HuH-7 (cell line): ENCODE data around the gene HGFAC.
"Not testable (repeated sequence)": the region's sequence is repeated elsewhere in the genome, so short reads cannot be mapped to it uniquely, and the experiment has no call there.

ENCODE experiments used
- DNase-seq: peaks from one replicate; pipeline ENCODE4 v3.0.0; 2011; ENCODE audit warnings: low spot score

The HGFAC gene

DNA sequence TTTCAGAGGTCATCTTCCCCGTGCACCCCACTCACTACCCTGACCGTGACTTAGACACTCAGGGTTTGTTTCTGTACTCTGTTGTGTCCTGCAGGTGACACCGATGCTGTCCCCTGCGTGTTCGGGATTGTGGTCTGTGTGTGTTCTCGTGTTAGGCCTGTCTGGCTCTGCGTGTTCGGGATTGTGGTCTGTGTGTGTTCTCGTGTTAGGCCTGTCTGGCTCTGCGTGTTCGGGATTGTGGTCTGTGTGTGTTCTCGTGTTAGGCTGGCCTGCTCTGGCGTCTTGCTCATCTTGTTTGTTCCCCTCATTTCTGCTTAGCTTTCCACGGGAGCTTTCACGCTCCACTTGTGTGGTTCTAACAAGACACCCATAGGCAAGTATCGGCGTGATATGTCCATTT lies 30.6 kb upstream of the HGFAC start:
- DNase-seq, result not testable (repeated sequence)

DNA sequence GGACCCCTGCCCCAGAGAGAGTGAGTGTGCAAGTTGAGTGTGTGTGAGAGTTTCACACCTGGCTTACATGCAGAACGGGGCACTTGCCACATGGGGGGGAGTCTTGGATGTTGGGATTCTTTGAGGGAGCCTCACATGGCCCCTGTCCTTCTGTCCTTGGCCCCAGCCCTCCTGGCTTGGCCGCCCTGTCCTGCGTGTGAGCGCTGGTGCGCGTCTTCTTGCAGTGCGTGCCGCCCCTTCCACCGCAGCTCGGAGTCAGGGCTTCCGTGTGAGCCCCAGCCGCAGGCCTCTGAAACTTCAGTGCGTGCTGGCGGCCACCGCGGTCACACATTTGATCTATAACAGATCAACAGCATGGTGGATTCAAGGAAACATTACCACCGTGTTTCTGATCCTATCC lies 30.1 kb upstream of the HGFAC start:
- no peak for DNase-seq

- DNase-seq, result no peak
Measured at GRCh38 chr4:3412257-3413020, 29.3 kb upstream of the HGFAC start.

DNA sequence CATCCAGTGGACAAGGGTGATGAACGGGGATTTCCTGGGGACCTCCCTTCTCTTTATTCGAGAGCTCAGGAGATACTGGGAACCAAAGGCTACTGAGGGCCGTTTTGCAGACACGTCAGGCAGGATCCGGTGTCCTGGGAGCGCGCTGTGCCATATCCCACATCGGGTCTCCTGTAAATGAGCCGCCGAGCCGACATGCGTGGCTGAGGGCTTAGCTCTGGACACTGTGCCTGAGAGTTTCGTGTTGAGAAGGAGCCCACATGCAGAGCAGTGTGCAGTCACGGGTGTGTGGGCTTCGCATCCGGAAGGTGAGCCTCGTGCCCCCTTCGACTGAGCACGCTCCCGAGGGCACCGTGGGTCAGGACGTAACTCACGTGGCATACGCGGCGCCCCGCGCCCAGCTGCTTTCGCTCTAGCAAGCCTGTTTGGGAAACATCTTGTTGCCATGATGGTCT lies 28.5 kb upstream of the HGFAC start:
- no peak for DNase-seq

GRCh38 chr4:3413675-3414420 lies 27.9 kb upstream of the HGFAC start:
- DNase-seq, result no peak

- DNase-seq, result no peak
Measured at GRCh38 chr4:3414421-3415279, 27.1 kb upstream of the HGFAC start.

DNA sequence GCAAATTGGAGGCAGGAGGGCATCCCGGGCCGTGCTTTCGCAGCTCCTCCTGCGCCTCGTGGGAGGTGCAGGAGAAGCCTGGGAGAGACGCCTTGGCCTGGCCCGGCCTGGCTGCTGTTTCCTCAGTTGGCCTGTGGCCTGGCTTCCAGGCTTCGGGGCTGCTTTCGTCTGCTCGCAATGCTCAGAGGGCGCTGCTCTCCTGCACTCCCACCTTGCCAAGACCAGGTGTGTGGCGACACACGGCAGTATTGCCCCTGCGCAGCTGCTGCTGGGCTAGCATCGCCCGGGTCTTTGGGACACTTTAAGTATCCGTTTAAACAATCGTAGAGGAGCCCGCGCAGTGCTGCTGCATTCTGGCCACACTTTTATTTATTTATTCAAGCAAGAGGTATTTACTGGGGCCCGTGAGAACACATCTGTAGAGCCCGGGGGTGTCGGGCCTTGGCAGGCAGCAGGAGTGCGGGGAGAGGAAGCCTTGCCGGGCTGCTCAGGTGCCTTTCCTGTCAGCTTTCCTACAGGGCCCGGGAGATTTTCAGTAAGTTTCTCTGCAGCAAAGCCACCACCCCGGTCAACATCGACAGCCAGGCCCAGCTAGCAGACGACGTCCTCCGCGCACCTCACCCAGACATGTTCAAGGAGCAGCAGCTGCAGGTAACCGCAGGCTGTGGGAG lies 26.2 kb upstream of the HGFAC start:
- no peak for DNase-seq

- DNase-seq, result no peak
Measured at GRCh38 chr4:3416270-3416669, 25.5 kb upstream of the HGFAC start.

GRCh38 chr4:3416821-3417221 lies 24.9 kb upstream of the HGFAC start:
- no peak for DNase-seq

DNA sequence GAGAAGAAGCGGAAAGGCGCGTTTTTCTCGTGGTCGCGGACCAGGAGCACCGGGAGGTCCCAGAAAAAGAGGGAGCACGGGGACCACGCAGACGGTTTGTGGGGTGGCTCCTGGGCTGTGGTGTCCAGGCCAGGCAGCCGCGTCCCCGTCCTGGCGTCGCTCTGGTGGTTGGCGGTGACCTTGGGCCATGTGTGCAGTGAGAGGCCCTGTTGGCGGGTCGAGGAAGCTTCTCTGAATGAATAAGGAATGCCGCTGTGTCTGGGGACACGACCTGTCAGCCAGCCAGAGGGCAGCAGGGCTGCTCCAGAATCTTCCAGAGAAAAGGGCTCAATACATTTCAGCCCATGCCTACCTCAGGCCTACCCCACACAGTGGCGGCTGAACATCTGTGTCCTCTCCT lies 24.3 kb upstream of the HGFAC start:
- no peak for DNase-seq

DNA sequence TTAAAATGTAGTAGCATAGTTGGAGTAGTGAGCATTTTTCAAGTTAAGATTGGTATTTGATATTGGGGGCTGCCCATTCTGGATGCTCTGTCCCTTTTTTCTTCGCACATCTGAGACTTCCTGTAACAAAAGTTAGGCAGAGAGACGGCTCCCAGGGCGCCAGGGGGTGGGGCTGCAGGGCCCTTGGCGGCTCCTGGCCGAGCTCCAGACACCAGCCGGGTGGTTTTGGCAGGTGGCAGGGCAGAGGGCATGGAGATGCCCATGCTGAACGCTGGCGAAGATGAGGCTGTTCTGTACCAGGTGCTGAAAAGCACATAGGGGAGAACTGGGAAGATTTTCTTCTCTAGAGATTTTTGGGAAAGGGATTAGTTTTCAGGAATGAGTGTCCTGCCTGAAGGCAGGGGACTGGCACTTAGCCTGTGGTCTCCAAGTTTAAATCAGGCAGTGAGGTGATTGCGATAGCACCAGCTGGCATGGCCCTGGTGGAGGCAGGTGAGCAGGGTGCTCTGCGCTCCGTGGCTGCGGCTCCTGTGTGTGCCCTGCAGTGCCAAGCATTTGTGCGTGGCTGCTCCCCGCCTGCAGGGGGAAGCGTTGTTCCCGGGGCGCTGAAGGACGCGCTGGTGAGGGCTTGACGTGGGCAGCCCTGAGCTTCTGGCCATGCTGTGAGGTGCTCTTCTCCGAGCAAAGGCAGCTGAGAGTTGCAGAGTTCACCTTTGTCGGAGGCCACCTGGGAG lies 23.6 kb upstream of the HGFAC start:
- DNase-seq, result no peak

DNA sequence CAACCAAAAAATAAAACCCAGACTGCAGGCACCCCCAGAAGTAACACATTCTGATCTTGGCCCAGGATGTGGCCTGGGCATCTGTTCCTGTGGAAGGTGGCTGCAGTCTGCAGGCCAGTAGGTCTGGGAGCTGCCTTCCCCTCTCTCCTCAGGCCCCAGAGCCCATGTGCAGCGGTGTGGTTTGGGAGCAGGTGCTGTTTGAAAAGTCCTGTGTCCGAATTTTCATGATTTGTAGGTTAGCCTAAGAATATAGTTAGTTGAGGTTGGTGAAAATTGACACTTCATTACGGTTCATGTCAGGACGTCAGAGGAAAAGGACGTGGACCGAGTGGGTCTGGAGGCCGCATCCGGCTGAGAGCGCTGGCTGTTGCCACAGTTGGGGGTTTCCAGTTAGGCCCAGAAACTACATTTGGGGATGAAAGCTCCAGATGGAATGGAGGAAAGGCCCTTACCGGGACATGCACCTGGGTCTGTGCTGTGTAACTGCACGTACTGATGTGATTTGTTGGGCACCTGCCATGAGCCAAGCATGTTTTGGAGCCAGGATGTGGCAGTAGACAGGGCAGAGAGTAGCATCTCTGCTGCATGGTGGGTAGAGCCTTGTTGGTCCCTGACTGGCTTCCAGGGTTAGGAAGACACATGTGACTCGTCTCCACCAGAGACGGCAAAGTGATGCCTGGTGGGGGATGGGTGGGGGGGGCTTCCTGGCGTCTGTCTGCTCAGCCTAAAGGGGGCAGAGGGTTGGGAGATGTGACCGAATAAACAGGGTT lies 21.7 kb upstream of the HGFAC start:
- no peak for DNase-seq

DNA sequence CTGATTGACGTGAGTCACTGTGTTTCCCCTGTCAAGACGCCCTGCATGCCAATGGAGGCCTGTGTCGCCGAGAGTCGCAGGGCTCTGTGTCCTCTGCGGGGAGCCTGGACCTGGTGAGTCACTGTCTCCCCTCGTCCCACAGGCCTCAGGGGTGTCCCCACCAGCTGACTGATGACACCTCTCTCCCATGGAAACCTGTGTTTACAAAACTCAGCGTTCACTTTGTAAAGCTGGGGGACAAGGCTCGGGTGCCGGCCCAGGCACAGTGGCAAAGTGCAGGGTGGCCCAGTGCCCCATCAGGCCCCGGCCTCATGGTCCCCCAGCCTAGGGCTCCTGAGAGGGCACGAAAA lies 21.2 kb upstream of the HGFAC start:
- no peak for DNase-seq

- DNase-seq, result no peak
Measured at GRCh38 chr4:3420956-3421355, 20.8 kb upstream of the HGFAC start.

GRCh38 chr4:3421470-3421869 lies 20.3 kb upstream of the HGFAC start:
- DNase-seq, result no peak

DNA sequence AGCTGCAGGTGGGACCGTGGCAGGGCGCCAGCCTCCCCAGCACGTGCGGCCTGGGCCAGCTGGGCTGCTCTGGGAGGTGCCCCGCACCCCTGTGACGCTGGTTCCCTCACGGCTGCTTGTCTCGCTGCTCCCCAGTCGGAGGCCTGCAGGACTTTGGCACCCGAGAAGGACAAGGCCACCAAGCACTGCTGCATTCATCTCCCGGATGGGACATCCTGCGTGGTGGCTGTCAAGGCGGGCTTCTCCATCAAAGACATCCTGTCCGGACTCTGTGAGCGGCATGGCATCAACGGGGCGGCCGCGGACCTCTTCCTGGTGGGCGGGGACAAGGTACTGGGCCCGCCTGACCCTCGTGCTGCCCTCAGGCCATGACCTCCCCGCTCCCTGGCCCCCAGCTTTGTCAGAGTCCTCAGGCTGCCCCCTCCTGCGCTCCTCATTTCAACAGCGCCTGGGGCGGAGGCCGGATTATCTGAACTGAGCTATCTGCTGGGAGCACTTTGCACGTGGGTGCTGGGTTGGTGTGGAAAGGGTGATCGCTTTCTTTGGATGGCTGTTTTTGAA lies 19.4 kb upstream of the HGFAC start:
- no peak for DNase-seq

DNA sequence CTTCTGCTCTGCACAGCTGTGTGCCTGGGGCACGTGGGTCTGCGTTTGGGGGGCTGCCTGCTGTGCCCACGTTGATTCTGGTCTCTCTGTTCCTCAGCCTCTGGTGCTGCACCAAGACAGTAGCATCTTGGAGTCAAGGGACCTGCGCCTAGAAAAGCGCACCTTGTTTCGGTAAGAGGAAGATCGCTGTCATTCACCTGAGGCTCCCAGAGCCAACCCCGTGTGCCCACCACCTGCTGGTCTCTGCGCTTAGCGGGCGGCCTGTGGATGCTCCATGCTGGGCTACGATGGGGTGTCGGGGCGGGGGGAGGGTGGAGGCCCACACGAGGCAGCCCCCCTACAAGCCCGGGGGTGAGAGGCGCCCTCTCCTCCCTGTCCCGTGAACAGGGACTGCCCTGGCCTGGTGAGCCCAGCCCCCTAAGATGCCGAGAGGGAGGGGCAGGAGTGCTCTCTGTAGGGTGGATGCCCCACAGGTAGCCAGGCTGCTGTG lies 18.9 kb upstream of the HGFAC start:
- no peak for DNase-seq

DNA sequence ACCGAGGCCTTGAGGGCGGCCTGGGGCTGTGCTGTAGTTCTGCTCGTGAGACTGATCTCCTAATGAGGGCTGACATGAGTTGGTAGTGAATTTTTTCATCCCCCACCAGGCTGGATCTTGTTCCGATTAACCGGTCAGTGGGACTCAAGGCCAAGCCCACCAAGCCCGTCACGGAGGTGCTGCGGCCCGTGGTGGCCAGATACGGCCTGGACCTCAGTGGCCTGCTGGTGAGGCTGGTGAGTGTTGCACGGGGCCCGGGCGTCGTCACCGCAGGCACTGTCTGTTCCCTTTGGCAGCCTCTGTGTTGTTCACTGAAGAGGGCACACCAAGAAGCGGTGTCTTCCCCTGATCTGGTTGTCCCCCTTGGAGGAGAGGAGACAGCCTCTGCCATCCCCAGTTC lies 18.4 kb upstream of the HGFAC start:
- DNase-seq, result no peak

DNA sequence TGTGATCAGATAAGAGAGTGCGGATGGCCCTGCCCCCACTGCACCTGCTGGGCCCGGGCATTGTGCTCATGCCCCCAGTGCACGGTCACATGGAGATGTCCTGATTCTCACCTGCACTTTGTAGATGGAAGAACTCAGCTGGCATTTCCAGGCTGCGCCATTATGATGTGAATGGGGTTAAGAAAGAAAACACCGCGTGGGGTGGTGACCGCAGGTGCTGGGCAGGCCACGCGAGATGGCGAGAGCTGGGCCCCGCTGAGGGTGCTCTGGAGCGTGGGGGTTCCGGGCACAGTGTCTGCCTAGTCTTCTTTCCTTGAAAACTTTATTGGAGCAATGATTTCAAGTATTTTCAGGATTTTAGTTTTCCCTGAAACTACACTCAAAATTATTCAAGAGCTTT lies 17.8 kb upstream of the HGFAC start:
- no peak for DNase-seq

- DNase-seq, result no peak
Measured at GRCh38 chr4:3424522-3425095, 17.2 kb upstream of the HGFAC start.
